Activated T-helper 1 cell treated with anti-CD3 and anti-CD28 coated beads, Interleukin-12 subunit alpha, Interleukin-12 subunit beta, Interleukin-2, Interleukin-4 antibody, amounts not matched to agents 30 ng/mL and 10 ng/mL and 1 ng/mL, durations not matched to agents 14 hours and 24 hours and 36 hours (primary cell): ENCODE data around the gene APC2. TPM values are rescaled to one million over a fixed set of nuclear protein-coding genes. Genes with fewer than 3 reads are reported as not detected.
"Not testable (repeated sequence)": the region's sequence is repeated elsewhere in the genome, so short reads cannot be mapped to it uniquely, and the experiment has no call there.

Experiments
- DNase-seq: peaks from one replicate; pipeline ENCODE4 v3.0.0; 2021; ENCODE audit warnings: low spot score
- H3K27ac Mint-ChIP-seq: one replicate; pipeline ENCODE4 v1.8.0; 2021; ENCODE audit warnings: mild to moderate bottlenecking, mixed read lengths
- H3K27me3 Mint-ChIP-seq: one replicate; pipeline ENCODE4 v1.8.0; 2022; ENCODE audit warnings: mild to moderate bottlenecking, moderate library complexity, mixed read lengths; ENCODE audit not compliant: insufficient read depth
- H3K36me3 Mint-ChIP-seq: one replicate; pipeline ENCODE4 v1.8.0; 2021; ENCODE audit warnings: low read depth, mixed read lengths
- H3K4me1 Mint-ChIP-seq: one replicate; pipeline ENCODE4 v1.8.0; 2021; ENCODE audit warnings: low read depth, mixed read lengths
- H3K4me3 Mint-ChIP-seq: one replicate; pipeline ENCODE4 v1.8.0; 2021; ENCODE audit warnings: mild to moderate bottlenecking, moderate library complexity, mixed read lengths
- H3K9me3 Mint-ChIP-seq: one replicate; pipeline ENCODE4 v1.8.0; 2021; ENCODE audit warnings: mixed read lengths
- intact Hi-C: fragments of 100-400 bp; cut with micrococcal nuclease; formaldehyde crosslinking; loops from one replicate; pipeline ENCODE4 v1.15.1; 2024
- total RNA-seq: library from RNA; stranded (reverse); gene quantifications from 2 replicates; pipeline ENCODE4 v1.2.3, GENCODE V29; 2022

APC2 gene
- total RNA-seq, 1 donor from 2014 or later, result 0.16 TPM

- no peak for DNase-seq
- intact Hi-C loops, result no loop called here
- H3K4me1 Mint-ChIP-seq, result peaks cover 39% of the 10 kb centered on the region
Observed at GRCh38 chr19:1410136-1410786, 39.7 kb upstream of the APC2 start.

GRCh38 chr19:1410789-1411188 is 39.1 kb upstream of the APC2 start:
- peaks cover 39% of the 10 kb centered on the region for H3K4me1 Mint-ChIP-seq
- H3K27ac Mint-ChIP-seq, result peak overlapping the region; percentile 64
- intact Hi-C loops, result no loop called here
- H3K27me3 Mint-ChIP-seq, result no peaks in the 10 kb centered on the region
- no peaks in the 10 kb centered on the region for H3K9me3 Mint-ChIP-seq
- H3K4me3 Mint-ChIP-seq, result peak overlapping the region; percentile 98
- DNase-seq, result no peak
- H3K36me3 Mint-ChIP-seq, result peaks cover 19% of the 10 kb centered on the region

More at GRCh38 chr19:1410136-1410786, 39.7 kb upstream of the APC2 start:
- H3K36me3 Mint-ChIP-seq, result peaks cover 18% of the 10 kb centered on the region
- no peaks in the 10 kb centered on the region for H3K27me3 Mint-ChIP-seq
- H3K9me3 Mint-ChIP-seq, result no peaks in the 10 kb centered on the region
- H3K27ac Mint-ChIP-seq, result peak overlapping the region; percentile 70
- H3K4me3 Mint-ChIP-seq, result peak overlapping the region; percentile 98

GRCh38 chr19:1411255-1412191 is 38.4 kb upstream of the APC2 start:
- H3K27me3 Mint-ChIP-seq, result no peaks in the 10 kb centered on the region
- no peak for DNase-seq
- peak overlapping the region; percentile 33 for H3K4me3 Mint-ChIP-seq
- H3K27ac Mint-ChIP-seq, result no peak overlapping the region
- intact Hi-C loops, result no loop called here
- H3K4me1 Mint-ChIP-seq, result peaks cover 37% of the 10 kb centered on the region
- peaks cover 20% of the 10 kb centered on the region for H3K36me3 Mint-ChIP-seq
- no peaks in the 10 kb centered on the region for H3K9me3 Mint-ChIP-seq

- intact Hi-C loops, result no loop called here
- Mint-ChIP-seq H3K4me1 (peaks cover 37% of the 10 kb centered on the region), H3K4me3 (no peak overlapping the region), H3K36me3 (peaks cover 22% of the 10 kb centered on the region), H3K27ac (no peak overlapping the region), H3K9me3 (no peaks in the 10 kb centered on the region), H3K27me3 (no peaks in the 10 kb centered on the region)
- no peak for DNase-seq
Observed at GRCh38 chr19:1412323-1412923, 37.5 kb upstream of the APC2 start.

GRCh38 chr19:1412995-1413800 is 36.7 kb upstream of the APC2 start:
- Mint-ChIP-seq H3K4me3 (no peak overlapping the region), H3K36me3 (peaks cover 25% of the 10 kb centered on the region), H3K9me3 (no peaks in the 10 kb centered on the region), H3K27ac (no peak overlapping the region), H3K27me3 (no peaks in the 10 kb centered on the region), H3K4me1 (peaks cover 40% of the 10 kb centered on the region)
- DNase-seq, result no peak
- intact Hi-C loops, result no loop called here

- intact Hi-C loops, result no loop called here
- peaks cover 17% of the 10 kb centered on the region for H3K4me1 Mint-ChIP-seq
- H3K27me3 Mint-ChIP-seq, result no peaks in the 10 kb centered on the region
- no peaks in the 10 kb centered on the region for H3K9me3 Mint-ChIP-seq
- no peak overlapping the region for H3K4me3 Mint-ChIP-seq
- no peak overlapping the region for H3K27ac Mint-ChIP-seq
- H3K36me3 Mint-ChIP-seq, result peaks cover 23% of the 10 kb centered on the region
- DNase-seq, result no peak
Observed at GRCh38 chr19:1416014-1416841, 33.7 kb upstream of the APC2 start.

- H3K4me1 Mint-ChIP-seq, result peaks cover 17% of the 10 kb centered on the region
- peaks cover 23% of the 10 kb centered on the region for H3K36me3 Mint-ChIP-seq
- no peak for DNase-seq
- intact Hi-C loops, result no loop called here
- no peaks in the 10 kb centered on the region for H3K9me3 Mint-ChIP-seq
- no peak overlapping the region for H3K27ac Mint-ChIP-seq
- no peak overlapping the region for H3K4me3 Mint-ChIP-seq
- H3K27me3 Mint-ChIP-seq, result no peaks in the 10 kb centered on the region
Observed at GRCh38 chr19:1417145-1417544, 32.8 kb upstream of the APC2 start.

GRCh38 chr19:1417681-1418495 is 32.0 kb upstream of the APC2 start:
- no peak overlapping the region for H3K4me3 Mint-ChIP-seq
- peaks cover 17% of the 10 kb centered on the region for H3K4me1 Mint-ChIP-seq
- intact Hi-C loops, result no loop called here
- H3K36me3 Mint-ChIP-seq, result peaks cover 28% of the 10 kb centered on the region
- H3K27me3 Mint-ChIP-seq, result no peaks in the 10 kb centered on the region
- DNase-seq, result no peak
- no peak overlapping the region for H3K27ac Mint-ChIP-seq
- no peaks in the 10 kb centered on the region for H3K9me3 Mint-ChIP-seq

- intact Hi-C loops, result no loop called here
- H3K27ac Mint-ChIP-seq, result no peak overlapping the region
- H3K4me3 Mint-ChIP-seq, result no peak overlapping the region
- H3K4me1 Mint-ChIP-seq, result peaks cover 16% of the 10 kb centered on the region
- peaks cover 32% of the 10 kb centered on the region for H3K36me3 Mint-ChIP-seq
- H3K9me3 Mint-ChIP-seq, result no peaks in the 10 kb centered on the region
- DNase-seq, result no peak
- H3K27me3 Mint-ChIP-seq, result no peaks in the 10 kb centered on the region
Observed at GRCh38 chr19:1418496-1418775, 31.5 kb upstream of the APC2 start.

GRCh38 chr19:1418951-1419738 is 30.8 kb upstream of the APC2 start:
- Mint-ChIP-seq H3K4me3 (no peak overlapping the region), H3K27ac (no peak overlapping the region), H3K36me3 (peaks cover 35% of the 10 kb centered on the region), H3K9me3 (no peaks in the 10 kb centered on the region), H3K27me3 (no peaks in the 10 kb centered on the region), H3K4me1 (peaks cover 12% of the 10 kb centered on the region)
- DNase-seq, result no peak
- intact Hi-C loops, result no loop called here

GRCh38 chr19:1420085-1420484 is 29.8 kb upstream of the APC2 start:
- intact Hi-C loops, H3K4me3 Mint-ChIP-seq: not testable (repeated sequence)
- peaks cover 38% of the 10 kb centered on the region for H3K36me3 Mint-ChIP-seq

More at GRCh38 chr19:1420085-1420484, 29.8 kb upstream of the APC2 start:
- H3K9me3 Mint-ChIP-seq, H3K27me3 Mint-ChIP-seq, H3K4me1 Mint-ChIP-seq, DNase-seq, H3K27ac Mint-ChIP-seq: not testable (repeated sequence)
